ES-I3 (cell line): ENCODE measurements around the gene TSC22D1.

Experiments
- H3K36me3 ChIP-seq: 2 replicates; pipeline ENCODE4 v1.6.1; 2013; ENCODE audit warnings: mild to moderate bottlenecking, low read length, control low read depth, moderate library complexity; ENCODE audit not compliant: insufficient read depth
- H3K4me1 ChIP-seq: 2 replicates; pipeline ENCODE4 v1.6.1; 2013; ENCODE audit warnings: mild to moderate bottlenecking, control low read depth, low read length; ENCODE audit not compliant: insufficient read depth
- H3K9ac ChIP-seq: 2 replicates; pipeline ENCODE4 v1.6.1; 2013; ENCODE audit warnings: low read depth, mild to moderate bottlenecking, low read length, moderate library complexity
- H3K9me3 ChIP-seq: 2 replicates; pipeline ENCODE4 v1.6.1; 2013; ENCODE audit warnings: mild to moderate bottlenecking, low read length, moderate library complexity; ENCODE audit not compliant: control insufficient read depth, insufficient read depth

Gene TSC22D1

DNA sequence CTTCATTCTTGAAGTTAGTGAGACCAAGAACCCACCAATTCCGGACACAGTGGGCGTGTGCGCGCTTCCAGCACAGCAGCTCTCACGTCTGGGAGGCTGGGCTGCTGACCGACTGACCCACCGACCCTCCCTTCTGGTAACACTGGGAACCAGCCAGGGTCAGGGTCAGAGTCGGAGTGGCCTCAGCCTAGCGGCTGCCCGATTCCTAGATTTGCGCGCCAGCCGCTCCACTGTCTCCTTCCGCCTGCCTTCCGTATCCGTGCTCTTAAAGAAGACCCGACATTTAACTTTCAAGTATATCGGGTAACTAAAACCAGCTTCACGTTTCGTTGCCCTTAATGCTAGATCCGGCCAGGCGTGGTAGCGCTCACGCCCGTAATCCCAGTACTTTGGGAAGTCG, 161.4 kb downstream of the TSC22D1 start:
- Histone ChIP-seq H3K4me1 (peaks cover 24% of the 10 kb centered on the region), H3K36me3 (no peaks in the 10 kb centered on the region), H3K9me3 (no peaks in the 10 kb centered on the region), H3K9ac (no peak overlapping the region)

DNA sequence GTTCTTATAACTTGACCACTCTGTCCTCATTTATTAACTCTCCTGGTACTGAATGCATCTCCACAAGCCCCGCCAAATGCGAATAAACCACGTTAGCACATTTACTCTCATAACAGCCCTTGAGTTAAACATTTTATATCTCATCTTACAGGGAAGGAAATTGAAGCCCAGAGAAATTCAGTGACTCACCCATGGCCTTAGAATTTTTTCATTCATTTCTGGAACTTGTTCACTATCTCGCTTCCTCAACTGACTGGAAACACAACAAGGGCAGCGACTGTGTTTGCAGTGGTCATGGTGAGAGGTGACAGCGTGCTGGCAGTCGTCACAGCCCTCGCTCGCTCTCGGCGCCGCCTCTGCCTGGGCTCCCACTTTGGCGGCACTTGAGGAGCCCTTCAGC, 163.0 kb downstream of the TSC22D1 start:
- Histone ChIP-seq H3K4me1 (peaks cover 24% of the 10 kb centered on the region), H3K9ac (no peak overlapping the region), H3K9me3 (no peaks in the 10 kb centered on the region), H3K36me3 (no peaks in the 10 kb centered on the region)

DNA sequence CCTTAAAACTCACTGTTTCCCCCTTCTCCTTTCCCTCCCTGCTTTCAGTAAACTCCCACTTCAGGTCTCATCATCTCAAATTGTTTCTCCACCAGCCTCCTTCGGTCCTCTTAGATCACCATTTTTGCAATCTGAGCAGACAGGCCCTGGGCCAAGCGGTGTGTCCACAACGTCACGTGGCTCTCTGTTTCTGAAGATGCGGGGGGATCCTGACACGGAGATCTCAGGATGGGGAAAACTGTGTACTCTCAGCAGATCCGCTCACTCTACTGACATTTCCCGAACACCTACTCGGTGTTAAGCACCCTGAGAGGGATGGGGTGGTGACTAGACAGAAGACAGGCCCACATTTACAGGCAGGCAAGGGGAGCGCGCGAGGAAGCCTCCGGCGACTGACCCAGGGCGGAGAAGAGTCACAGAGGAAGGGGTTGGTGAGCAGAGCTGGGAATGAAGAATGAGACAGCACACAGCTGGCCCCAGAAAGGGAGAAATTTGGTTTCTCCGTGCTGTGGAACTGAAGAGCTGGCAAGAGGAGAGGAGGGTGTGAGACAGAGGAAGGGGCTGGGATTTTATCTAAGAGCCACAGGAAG, 163.7 kb downstream of the TSC22D1 start:
- no peaks in the 10 kb centered on the region for H3K9me3 ChIP-seq
- H3K9ac ChIP-seq = no peak overlapping the region
- H3K4me1 ChIP-seq = peaks cover 22% of the 10 kb centered on the region

DNA sequence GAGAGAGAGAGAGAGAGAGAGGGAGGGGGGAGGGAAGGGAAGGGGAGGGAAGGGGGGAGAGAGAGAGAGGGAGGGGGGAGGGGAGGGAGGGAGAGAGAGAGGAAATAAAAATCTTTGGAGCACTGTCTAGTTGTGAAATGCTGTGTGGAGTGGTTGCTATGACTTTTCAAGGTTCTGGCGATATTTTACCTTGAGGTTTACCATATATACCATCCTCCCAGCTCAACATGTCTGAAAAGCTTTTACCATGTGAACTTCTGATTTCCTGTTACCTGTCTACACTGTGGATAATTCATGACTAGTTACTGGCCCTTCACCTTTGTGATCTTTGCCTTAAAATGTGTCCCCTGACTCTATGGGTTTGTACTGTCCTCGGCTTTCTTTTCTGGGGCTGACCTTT, 164.3 kb downstream of the TSC22D1 start:
- no peak overlapping the region for H3K9ac ChIP-seq
- no peaks in the 10 kb centered on the region for H3K36me3 ChIP-seq
- no peaks in the 10 kb centered on the region for H3K9me3 ChIP-seq
- H3K4me1 ChIP-seq = peaks cover 20% of the 10 kb centered on the region

More for the DNA sequence above, 163.7 kb downstream of the TSC22D1 start:
- no peaks in the 10 kb centered on the region for H3K36me3 ChIP-seq

DNA sequence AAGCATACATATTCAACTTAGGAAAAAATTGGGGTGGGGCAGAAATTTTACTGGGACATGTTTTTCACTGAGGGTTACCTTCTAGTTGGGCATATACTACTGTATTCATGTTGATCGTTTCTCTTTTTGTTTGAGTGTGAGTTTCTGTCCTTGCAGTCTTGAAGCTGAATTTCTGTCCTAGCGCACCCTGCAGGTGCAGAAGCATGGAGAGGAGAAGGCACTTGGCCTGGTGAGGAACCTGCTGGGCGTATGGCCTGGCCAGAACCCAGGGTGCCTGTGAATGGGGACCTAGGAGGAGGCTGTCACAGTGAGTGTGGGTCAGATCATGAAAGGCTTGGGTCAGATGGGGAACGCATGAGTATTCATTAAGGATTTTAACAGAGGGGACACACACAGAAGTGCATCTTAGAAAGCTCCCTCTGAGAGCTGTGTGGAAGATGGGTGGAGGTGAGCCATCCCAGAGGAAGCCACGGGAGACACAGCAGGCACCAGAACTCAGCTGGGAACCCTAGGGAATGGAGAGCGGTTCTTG, 165.7 kb downstream of the TSC22D1 start:
- no peaks in the 10 kb centered on the region for H3K36me3 ChIP-seq
- H3K9ac ChIP-seq = no peak overlapping the region
- peaks cover 14% of the 10 kb centered on the region; the same call in 1 of the 2 replicates for H3K4me1 ChIP-seq
- H3K9me3 ChIP-seq = no peaks in the 10 kb centered on the region

DNA sequence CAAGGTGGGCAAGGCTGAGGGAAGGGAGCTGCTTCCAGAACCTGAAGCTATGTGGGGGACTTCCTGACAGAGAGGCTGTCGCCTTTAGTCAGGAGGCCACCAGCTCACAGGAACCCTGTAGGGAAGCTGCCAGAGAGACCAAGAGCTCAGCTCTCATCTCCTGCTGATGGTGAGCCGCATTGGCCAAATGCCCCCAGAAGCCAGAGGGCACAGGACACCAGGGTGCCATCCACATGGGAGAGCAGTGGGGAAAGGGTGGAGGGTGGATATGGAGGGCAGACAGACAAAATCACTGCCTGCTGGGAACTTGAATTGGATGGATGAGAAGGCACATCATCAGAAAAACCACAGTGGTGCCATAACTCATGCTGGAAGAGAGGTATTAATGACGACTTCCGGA, 166.5 kb downstream of the TSC22D1 start:
- Histone ChIP-seq H3K36me3 (no peaks in the 10 kb centered on the region), H3K4me1 (peaks cover 20% of the 10 kb centered on the region; the same call in 1 of the 2 replicates), H3K9me3 (no peaks in the 10 kb centered on the region), H3K9ac (no peak overlapping the region)

DNA sequence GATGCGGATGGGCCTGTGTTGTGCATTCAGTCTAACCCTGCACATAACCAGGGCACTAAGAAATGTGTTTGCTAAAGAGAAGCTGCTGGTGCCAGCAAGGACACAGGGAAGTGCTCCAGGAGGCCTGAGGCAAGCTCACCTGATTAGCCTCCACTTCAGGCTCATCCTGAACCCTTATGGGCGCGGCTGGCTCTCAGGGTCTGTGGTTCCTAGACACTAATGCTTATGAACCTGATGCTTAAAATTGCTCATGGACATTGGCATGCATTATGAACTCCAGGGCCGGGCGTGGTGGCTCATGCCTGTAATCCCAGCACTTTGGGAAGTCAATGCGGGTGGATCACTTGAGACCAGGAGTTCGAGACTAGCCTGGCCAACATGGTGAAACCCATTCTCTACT, 168.2 kb downstream of the TSC22D1 start:
- H3K4me1 ChIP-seq = peaks cover 31% of the 10 kb centered on the region
- no peaks in the 10 kb centered on the region for H3K36me3 ChIP-seq
- H3K9ac ChIP-seq = no peak overlapping the region
- no peaks in the 10 kb centered on the region for H3K9me3 ChIP-seq

DNA sequence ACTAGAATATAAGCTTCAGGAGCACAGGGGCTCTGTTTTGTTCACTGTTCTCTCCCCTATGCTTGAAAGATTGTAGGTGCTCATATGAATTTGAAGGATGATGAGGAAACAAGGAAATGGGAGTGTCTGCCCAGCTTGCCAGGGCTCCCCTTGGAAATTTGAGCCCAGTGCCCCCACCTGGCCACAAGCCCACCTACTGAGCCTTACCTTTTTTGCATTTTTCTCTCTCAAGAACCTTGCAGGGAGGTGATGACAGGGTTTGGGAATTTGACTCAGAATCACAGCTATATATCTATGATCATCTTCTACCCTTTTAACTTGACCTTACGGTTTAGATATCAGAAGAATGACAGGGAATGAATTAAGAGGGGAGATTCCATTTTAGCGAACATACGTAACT, 168.8 kb downstream of the TSC22D1 start:
- peaks cover 34% of the 10 kb centered on the region for H3K4me1 ChIP-seq
- no peak overlapping the region for H3K9ac ChIP-seq
- no peaks in the 10 kb centered on the region for H3K9me3 ChIP-seq
- no peaks in the 10 kb centered on the region for H3K36me3 ChIP-seq

DNA sequence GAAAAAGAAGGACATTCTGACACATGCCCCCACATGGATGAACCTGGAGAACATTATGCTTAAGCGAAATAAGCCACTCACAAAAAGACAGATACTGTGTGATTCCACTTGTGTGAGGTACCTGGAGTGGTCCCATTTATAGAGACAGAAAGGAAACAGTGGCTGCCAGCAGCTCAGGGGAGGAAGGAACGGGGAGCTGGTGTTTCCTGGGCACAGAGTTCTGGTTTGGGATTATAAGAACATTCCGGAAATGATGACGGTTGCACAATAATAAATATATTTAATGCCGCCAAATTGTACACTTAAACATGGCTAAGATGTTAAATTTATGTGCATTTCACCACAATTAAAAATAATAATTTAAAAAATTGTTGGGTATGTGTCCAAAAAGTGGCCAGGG, 169.5 kb downstream of the TSC22D1 start:
- peaks cover 34% of the 10 kb centered on the region for H3K4me1 ChIP-seq

DNA sequence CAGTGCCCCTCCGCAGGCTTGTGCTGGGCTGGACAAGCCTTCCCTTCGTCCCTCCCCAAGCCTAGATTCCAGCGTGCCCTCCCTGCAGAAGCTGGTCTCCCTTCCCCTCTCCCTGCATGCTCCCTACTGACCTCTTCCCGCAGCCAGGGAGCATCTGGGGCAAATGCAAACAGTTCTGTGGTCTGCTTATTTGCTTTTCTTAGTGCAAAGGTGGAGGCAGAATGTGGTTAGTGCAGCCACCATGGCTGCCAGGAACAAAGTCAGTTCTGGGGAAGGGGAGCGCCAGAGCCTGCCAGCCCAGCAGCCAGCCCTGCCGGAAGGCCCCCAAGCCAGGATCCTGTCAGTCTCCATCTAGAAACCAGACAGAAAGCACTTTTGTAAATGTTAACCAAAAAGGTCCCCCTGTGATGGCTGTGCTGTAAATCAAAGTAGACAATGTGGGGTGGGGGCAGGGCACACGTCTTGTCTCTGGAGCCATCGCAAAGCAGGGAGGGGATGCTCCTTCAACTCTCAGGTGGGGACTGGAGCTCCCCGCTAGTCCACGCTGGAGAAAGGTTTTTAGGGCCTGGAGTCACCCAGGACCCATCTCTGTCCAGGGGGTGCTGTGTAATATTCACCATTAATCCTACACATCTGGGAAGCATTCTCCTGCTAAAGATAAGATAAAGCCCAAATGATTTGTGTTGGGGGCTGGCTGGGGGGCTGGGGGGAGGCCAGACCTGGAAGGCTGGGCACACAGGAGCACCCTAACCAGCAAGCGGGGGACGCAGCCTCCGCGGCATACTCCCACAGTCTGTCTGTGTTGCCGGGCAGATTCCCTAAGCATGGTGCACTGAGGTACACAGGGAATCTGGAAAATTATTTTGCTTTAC, 171.6 kb downstream of the TSC22D1 start:
- Histone ChIP-seq H3K9ac (peak overlapping the region; percentile 44), H3K4me1 (peaks cover 34% of the 10 kb centered on the region), H3K36me3 (no peaks in the 10 kb centered on the region), H3K9me3 (no peaks in the 10 kb centered on the region)

More for the DNA sequence above, 169.5 kb downstream of the TSC22D1 start:
- Histone ChIP-seq H3K9ac (no peak overlapping the region), H3K36me3 (no peaks in the 10 kb centered on the region), H3K9me3 (no peaks in the 10 kb centered on the region)

DNA sequence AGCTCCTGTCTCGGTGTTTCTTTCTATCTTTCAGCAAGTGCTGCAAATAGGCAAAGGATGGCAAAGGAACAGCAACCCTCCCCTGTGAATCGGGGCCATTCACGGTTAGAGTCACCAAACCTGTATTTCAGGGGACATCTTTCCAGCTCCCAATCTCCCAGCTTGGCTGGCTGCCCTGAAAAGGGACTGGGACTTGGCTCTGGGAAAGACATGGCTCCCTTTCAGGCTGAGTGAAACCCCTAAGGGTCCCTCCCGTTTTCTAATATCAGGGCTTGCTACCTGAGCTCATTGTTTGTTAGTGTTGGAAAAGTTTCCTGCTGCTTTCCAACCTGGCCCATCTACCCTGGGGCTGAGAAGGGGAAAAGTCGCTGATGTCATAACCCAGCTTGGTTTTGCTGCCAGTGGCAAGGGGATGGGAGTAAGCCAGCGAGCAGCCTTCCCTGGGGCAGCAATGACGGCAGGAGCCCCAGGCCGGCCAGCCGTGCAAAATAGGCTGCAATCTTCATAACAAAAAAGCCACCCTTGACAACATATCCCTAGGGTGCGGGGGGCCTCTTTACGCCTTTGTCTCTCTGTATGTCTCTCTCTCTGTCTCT, 172.6 kb downstream of the TSC22D1 start:
- Histone ChIP-seq H3K9ac (peak overlapping the region; percentile 44), H3K4me1 (peaks cover 34% of the 10 kb centered on the region), H3K9me3 (no peaks in the 10 kb centered on the region), H3K36me3 (no peaks in the 10 kb centered on the region)

DNA sequence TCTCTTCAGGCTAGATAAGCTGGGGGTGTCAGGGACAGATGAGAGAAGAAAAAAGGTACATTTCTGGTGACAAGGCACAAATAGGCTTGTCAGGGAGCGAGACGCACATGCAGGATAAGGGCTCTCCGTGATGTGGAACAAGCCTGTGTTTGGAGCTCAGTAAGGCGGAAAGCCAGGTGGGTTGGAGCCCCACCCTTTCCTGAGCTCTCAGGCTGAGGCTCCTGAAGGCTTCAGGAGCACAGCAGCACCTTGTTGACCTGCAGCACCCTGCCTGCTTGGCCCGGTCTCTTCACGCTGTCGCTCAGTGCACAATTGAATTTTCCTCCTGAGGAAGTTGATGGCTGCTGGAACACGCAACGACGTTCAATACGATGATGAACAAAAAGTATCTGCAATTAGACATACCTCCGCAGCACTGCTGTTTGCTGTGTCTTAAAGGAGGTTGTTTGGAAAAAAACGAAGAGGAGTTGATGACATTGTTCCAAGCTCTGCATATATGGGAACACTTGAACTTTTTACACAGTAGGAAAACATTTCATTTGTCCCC, 173.2 kb downstream of the TSC22D1 start:
- no peaks in the 10 kb centered on the region for H3K9me3 ChIP-seq
- H3K4me1 ChIP-seq = peaks cover 34% of the 10 kb centered on the region
- H3K36me3 ChIP-seq = no peaks in the 10 kb centered on the region
- H3K9ac ChIP-seq = peak overlapping the region; percentile 44

DNA sequence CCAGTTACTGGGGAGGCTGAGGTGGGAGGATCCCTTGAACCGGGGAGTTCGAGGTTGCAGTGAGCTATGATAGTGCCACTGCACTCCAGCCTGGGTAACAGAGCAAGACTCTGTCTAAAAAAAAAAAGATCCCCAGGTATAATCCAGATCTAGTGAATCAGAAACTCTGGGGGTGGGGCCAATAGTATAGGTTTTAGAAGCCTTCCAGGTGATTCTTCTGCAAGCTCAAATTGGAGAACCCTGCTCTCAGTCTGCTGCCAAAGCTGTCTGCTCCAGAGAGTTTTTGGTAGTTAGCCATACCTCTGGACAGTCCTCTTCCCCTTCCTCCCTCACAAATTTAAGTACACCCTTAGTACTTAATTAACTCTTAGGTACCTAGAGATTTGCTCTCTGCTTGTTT, 174.6 kb downstream of the TSC22D1 start:
- Histone ChIP-seq H3K4me1 (peaks cover 29% of the 10 kb centered on the region), H3K9ac (no peak overlapping the region), H3K9me3 (no peaks in the 10 kb centered on the region), H3K36me3 (no peaks in the 10 kb centered on the region)

DNA sequence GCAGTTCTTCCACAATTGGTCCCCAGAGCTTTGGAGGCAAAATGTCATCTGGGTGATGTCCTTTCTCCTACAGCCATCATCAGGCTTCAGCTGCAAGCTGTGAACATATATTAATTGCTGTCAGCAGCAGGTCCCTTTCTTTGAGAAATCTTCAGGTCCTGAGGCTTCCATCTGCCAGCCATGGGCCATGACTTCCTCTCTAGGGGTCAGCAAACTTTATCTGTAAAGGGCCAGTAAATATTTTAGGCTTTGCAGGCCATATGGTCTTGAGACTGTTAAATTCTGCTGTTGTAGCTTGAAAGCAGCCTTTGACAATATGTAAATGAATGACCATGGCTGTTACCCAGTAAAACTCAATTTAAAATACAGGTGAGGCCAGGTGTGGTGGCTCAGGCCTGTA, 175.4 kb downstream of the TSC22D1 start:
- Histone ChIP-seq H3K9ac (no peak overlapping the region), H3K4me1 (peaks cover 25% of the 10 kb centered on the region), H3K36me3 (no peaks in the 10 kb centered on the region), H3K9me3 (no peaks in the 10 kb centered on the region)
